HG03558 (cell line): ENCODE measurements around the gene HOXC5.

ENCODE experiments used
- ATAC-seq: cut with Tn5 transposase; IDR thresholded peaks from one replicate; pipeline ENCODE4 v1.9.1; 2021; ENCODE audit warnings: moderate number of reproducible peaks; ENCODE audit not compliant: unreplicated experiment; ENCODE audit errors: extremely low read depth

Gene HOXC5

GRCh38 chr12:53995378-53996239 lies 37.2 kb upstream of the HOXC5 start:
- ATAC-seq: no peak

GRCh38 chr12:53996240-53997203 lies 36.3 kb upstream of the HOXC5 start:
- ATAC-seq: no peak

GRCh38 chr12:53997204-53998109 lies 35.4 kb upstream of the HOXC5 start:
- ATAC-seq: no peak

GRCh38 chr12:53998110-53998899 lies 34.5 kb upstream of the HOXC5 start:
- ATAC-seq: no peak

GRCh38 chr12:53998900-53999236 lies 34.0 kb upstream of the HOXC5 start:
- ATAC-seq: no peak

GRCh38 chr12:53999559-54000115 lies 33.2 kb upstream of the HOXC5 start:
- no peak for ATAC-seq

- no peak for ATAC-seq
Observed at GRCh38 chr12:54000116-54001114, 32.4 kb upstream of the HOXC5 start, which contains the start of gene HOXC9. TSS of gene HOXC9 (plus strand) at chr12:54000161. CDS start at chr12:54000189, 28 bp downstream.

- no peak for ATAC-seq
Observed at GRCh38 chr12:54001283-54002187, 31.3 kb upstream of the HOXC5 start.

- ATAC-seq: no peak
Observed at GRCh38 chr12:54002278-54002914, 30.5 kb upstream of the HOXC5 start.

GRCh38 chr12:54002915-54003389 lies 29.9 kb upstream of the HOXC5 start:
- no peak for ATAC-seq

GRCh38 chr12:54003625-54004024 lies 29.2 kb upstream of the HOXC5 start:
- ATAC-seq: no peak

- no peak for ATAC-seq
Observed at GRCh38 chr12:54004063-54004840, 28.6 kb upstream of the HOXC5 start.

- no peak for ATAC-seq
Observed at GRCh38 chr12:54004841-54005530, 27.9 kb upstream of the HOXC5 start.

GRCh38 chr12:54005531-54005852 lies 27.4 kb upstream of the HOXC5 start:
- no peak for ATAC-seq
